HepG2 (cell line): Measurements from ENCODE around the gene FAM43A. TPM values are rescaled to one million over a fixed set of nuclear protein-coding genes. Genes with fewer than 3 reads are reported as not detected.

Experiments used
- CBX1 ChIP-seq: IDR thresholded peaks from one replicate; pipeline ENCODE4 v1.6.1; 2016; ENCODE audit warnings: antibody characterized with exemption, low read depth
- HNRNPLL ChIP-seq: fragments of 200-400 bp; formaldehyde crosslinking; IDR thresholded peaks from 2 replicates; pipeline ENCODE4 v1.6.1; 2017; ENCODE audit warnings: mild to moderate bottlenecking, low read depth, low read length; ENCODE audit not compliant: poor library complexity, severe bottlenecking
- NONO ChIP-seq, 2 experiments: fragments of 450-650 bp in 1 of 2; sonication (generic) in 1 of 2; formaldehyde crosslinking in 1 of 2; IDR thresholded peaks in 1 of 2; conservative IDR thresholded peaks in 1 of 2; 2 replicates each; pipeline versions ENCODE4 v1.6.1 to v1.8.0; 2017 to 2022; ENCODE audit warnings: mild to moderate bottlenecking in 1 of 2, missing genetic modification reagents in 1 of 2, moderate library complexity in 1 of 2
- PHF20 ChIP-seq: sonication (generic); formaldehyde crosslinking; IDR thresholded peaks from 2 replicates; pipeline ENCODE4 v1.5.0; 2020; ENCODE audit warnings: mild to moderate bottlenecking, missing genetic modification reagents
- PITX1 ChIP-seq: sonication (generic); formaldehyde crosslinking; IDR thresholded peaks from 2 replicates; pipeline ENCODE4 v1.5.1; 2020; ENCODE audit warnings: mild to moderate bottlenecking, missing genetic modification reagents
- SMAD3 ChIP-seq: sonication (generic); formaldehyde crosslinking; IDR thresholded peaks from 2 replicates; pipeline ENCODE4 v1.4.0; 2020; ENCODE audit warnings: missing genetic modification reagents
- SPEN ChIP-seq: sonication (generic); formaldehyde crosslinking; IDR thresholded peaks from 2 replicates; pipeline ENCODE4 v1.5.1; 2020; ENCODE audit warnings: low read depth, mild to moderate bottlenecking, missing genetic modification reagents
- TFDP2 ChIP-seq: sonication (generic); formaldehyde crosslinking; IDR thresholded peaks from 2 replicates; pipeline ENCODE4 v1.4.0; 2020; ENCODE audit warnings: missing genetic modification reagents
- ZBTB3 ChIP-seq: sonication (generic); formaldehyde crosslinking; IDR thresholded peaks from 2 replicates; pipeline ENCODE4 v1.4.0; 2020; ENCODE audit warnings: low read depth, mild to moderate bottlenecking, moderate library complexity, missing genetic modification reagents, borderline replicate concordance
- ZNF121 ChIP-seq: sonication (generic); formaldehyde crosslinking; IDR thresholded peaks from 2 replicates; pipeline ENCODE4 v1.5.0; 2020; ENCODE audit warnings: mild to moderate bottlenecking, missing genetic modification reagents
- ZNF232 ChIP-seq: sonication (generic); formaldehyde crosslinking; IDR thresholded peaks from 2 replicates; pipeline ENCODE4 v1.4.0; 2020; ENCODE audit warnings: missing genetic modification reagents, borderline replicate concordance
- ZNF260 ChIP-seq: sonication (generic); formaldehyde crosslinking; IDR thresholded peaks from 2 replicates; pipeline ENCODE4 v1.4.0; 2020; ENCODE audit warnings: missing genetic modification reagents, low read depth, mild to moderate bottlenecking, borderline replicate concordance
- ZNF30 ChIP-seq: sonication (generic); formaldehyde crosslinking; IDR thresholded peaks from 2 replicates; pipeline ENCODE4 v1.5.0; 2020; ENCODE audit warnings: mild to moderate bottlenecking, missing genetic modification reagents
- ZNF350 ChIP-seq: sonication (generic); formaldehyde crosslinking; IDR thresholded peaks from 2 replicates; pipeline ENCODE4 v1.4.0; 2020; ENCODE audit warnings: mild to moderate bottlenecking, low read depth, missing genetic modification reagents, borderline replicate concordance
- ZNF577 ChIP-seq: sonication (generic); formaldehyde crosslinking; IDR thresholded peaks from 2 replicates; pipeline ENCODE4 v1.4.0; 2020; ENCODE audit warnings: mild to moderate bottlenecking, low read depth, missing genetic modification reagents, borderline replicate concordance
- ZNF614 ChIP-seq: IDR thresholded peaks from 2 replicates; pipeline ENCODE4 v1.6.1; 2018; ENCODE audit warnings: missing biosample characterization, missing genetic modification reagents, inconsistent platforms, borderline replicate concordance
- ZNF761 ChIP-seq: sonication (generic); formaldehyde crosslinking; conservative IDR thresholded peaks from 2 replicates; pipeline ENCODE4 v1.4.0; 2020; ENCODE audit warnings: mild to moderate bottlenecking, missing genetic modification reagents
- ZNF770 ChIP-seq: sonication (generic); formaldehyde crosslinking; IDR thresholded peaks from 2 replicates; pipeline ENCODE4 v1.5.0; 2020; ENCODE audit warnings: mild to moderate bottlenecking, missing genetic modification reagents
- polyA plus RNA-seq, 8 experiments: library from polyadenylated mRNA; depleted of rRNA in 3 of 8; stranded (reverse) in 7 of 8; unstranded in 1 of 8; fragments of >200 nt; fragmentation: Illumina TruSeq in 4 of 8; extraction: Trizol in 4 of 8; gene quantifications; 2 replicates each; pipeline versions ENCODE4 v1.2.1 to v1.2.3, GENCODE V29; 2011 to 2016; ENCODE audit warnings: low read depth in 4 of 8, missing spikeins in 1 of 8, mixed read lengths in 1 of 8; ENCODE audit not compliant: insufficient read depth in 1 of 8
- total RNA-seq, 5 experiments: library from RNA; depleted of rRNA; stranded (reverse); fragments of >200 nt; fragmentation: Illumina TruSeq; extraction: Trizol; gene quantifications; 2 replicates each; pipeline ENCODE4 v1.2.3, GENCODE V29; 2016; ENCODE audit warnings: low read depth in 1 of 5
- TF ChIP-seq, protein P1 (sequence below): sonication (generic); formaldehyde crosslinking; IDR thresholded peaks from 2 replicates; pipeline ENCODE4 v1.5.0; 2020; ENCODE audit warnings: mild to moderate bottlenecking, missing genetic modification reagents, borderline replicate concordance
- TF ChIP-seq, protein P2 (sequence below): IDR thresholded peaks from 2 replicates; pipeline ENCODE4 v1.6.1; 2016
- TF ChIP-seq, protein P3 (sequence below): IDR thresholded peaks from 2 replicates; pipeline ENCODE4 v1.6.1; 2016; ENCODE audit warnings: mild to moderate bottlenecking, missing biosample characterization, missing genetic modification reagents

Gene FAM43A
- total and polyA plus RNA-seq, 2 of the 13 experiments (the other 11 are each of a cell fraction or from before 2014, with no cell fraction given): 0.91 to 1.8 TPM

- TF ChIP-seq NONO (IDR thresholded peaks at IDR 0.05) (no peak), NONO (CRISPR knock-in tag; conservative IDR thresholded peaks at IDR 0.05) (0 out of 2 replicates have a peak, but pooled peaks have one; percentile 40), ZNF350 (peak; percentile 54; the same call in 1 of the 2 replicates), ZNF30 (CRISPR knock-in tag) (no peak), ZNF260 (CRISPR knock-in tag) (no peak), ZBTB3 (CRISPR knock-in tag) (no peak), ZNF770 (CRISPR knock-in tag) (0 out of 2 replicates have a peak, but pooled peaks have one; percentile 15), TFDP2 (CRISPR knock-in tag) (peak; percentile 39; the same call in 1 of the 2 replicates), PITX1 (CRISPR knock-in tag) (peak; percentile 41; the same call in 1 of the 2 replicates), ZNF614 (CRISPR knock-in tag) (0 out of 2 replicates have a peak, but pooled peaks have one; percentile 65), ZNF577 (CRISPR knock-in tag) (no peak), PHF20 (0 out of 2 replicates have a peak, but pooled peaks have one; percentile 25), HNRNPLL (peak; percentile 86), SPEN (CRISPR knock-in tag) (peak; percentile 46; the same call in 1 of the 2 replicates), ZNF232 (CRISPR knock-in tag) (peak; percentile 9; the same call in 1 of the 2 replicates), ZNF121 (CRISPR knock-in tag) (0 out of 2 replicates have a peak, but pooled peaks have one; percentile 26), CBX1 (peak; percentile 77), SMAD3 (CRISPR knock-in tag) (peak; percentile 83), ZNF761 (CRISPR knock-in tag) (peak; percentile 50; the same call in 1 of the 2 replicates)
- TF ChIP-seq, protein P1, sequence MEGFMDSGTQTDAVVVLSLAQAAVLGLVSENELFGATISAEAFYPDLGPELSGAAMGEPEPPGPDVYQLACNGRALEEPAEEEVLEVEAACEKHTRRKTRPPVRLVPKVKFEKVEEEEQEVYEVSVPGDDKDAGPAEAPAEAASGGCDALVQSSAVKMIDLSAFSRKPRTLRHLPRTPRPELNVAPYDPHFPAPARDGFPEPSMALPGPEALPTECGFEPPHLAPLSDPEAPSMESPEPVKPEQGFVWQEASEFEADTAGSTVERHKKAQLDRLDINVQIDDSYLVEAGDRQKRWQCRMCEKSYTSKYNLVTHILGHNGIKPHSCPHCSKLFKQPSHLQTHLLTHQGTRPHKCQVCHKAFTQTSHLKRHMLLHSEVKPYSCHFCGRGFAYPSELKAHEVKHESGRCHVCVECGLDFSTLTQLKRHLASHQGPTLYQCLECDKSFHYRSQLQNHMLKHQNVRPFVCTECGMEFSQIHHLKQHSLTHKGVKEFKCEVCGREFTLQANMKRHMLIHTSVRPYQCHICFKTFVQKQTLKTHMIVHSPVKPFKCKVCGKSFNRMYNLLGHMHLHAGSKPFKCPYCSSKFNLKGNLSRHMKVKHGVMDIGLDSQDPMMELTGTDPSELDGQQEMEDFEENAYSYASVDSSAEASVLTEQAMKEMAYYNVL (CRISPR knock-in tag): no peak
- TF ChIP-seq, protein P2, sequence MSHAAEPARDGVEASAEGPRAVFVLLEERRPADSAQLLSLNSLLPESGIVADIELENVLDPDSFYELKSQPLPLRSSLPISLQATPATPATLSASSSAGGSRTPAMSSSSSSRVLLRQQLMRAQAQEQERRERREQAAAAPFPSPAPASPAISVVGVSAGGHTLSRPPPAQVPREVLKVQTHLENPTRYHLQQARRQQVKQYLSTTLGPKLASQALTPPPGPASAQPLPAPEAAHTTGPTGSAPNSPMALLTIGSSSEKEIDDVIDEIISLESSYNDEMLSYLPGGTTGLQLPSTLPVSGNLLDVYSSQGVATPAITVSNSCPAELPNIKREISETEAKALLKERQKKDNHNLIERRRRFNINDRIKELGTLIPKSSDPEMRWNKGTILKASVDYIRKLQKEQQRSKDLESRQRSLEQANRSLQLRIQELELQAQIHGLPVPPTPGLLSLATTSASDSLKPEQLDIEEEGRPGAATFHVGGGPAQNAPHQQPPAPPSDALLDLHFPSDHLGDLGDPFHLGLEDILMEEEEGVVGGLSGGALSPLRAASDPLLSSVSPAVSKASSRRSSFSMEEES: 0 out of 2 replicates have a peak, but pooled peaks have one; percentile 17
- TF ChIP-seq, protein P3, sequence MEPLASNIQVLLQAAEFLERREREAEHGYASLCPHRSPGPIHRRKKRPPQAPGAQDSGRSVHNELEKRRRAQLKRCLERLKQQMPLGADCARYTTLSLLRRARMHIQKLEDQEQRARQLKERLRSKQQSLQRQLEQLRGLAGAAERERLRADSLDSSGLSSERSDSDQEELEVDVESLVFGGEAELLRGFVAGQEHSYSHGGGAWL (CRISPR knock-in tag): peak; percentile 84; the same call in 1 of the 2 replicates
These were observed at the start of gene FAM43A (continued) for GRCh38 chr3:194685718-194686413.
